Liver (tissue), 9 donors: Measurements from ENCODE around the gene HOMER3. TPM values are rescaled to one million over a fixed set of nuclear protein-coding genes. Genes with fewer than 3 reads are reported as not detected.

Experiments
- DNase-seq: peaks from one replicate; pipeline ENCODE4 v3.0.0-alpha.2; 2017; ENCODE audit warnings: low spot score
- H3K27ac ChIP-seq, 2 donors: one replicate each; pipeline ENCODE4 v1.7.0; 2013; ENCODE audit warnings: inconsistent platforms in 2 of 2, low read length in 2 of 2, control low read depth in 1 of 2, low read depth in 1 of 2, mild to moderate bottlenecking in 1 of 2
- H3K27me3 ChIP-seq, 4 donors: one replicate each; pipeline versions ENCODE4 v1.6.1 to v1.7.0; 2013; ENCODE audit warnings: low read length in 3 of 4, inconsistent platforms in 1 of 4, mild to moderate bottlenecking in 1 of 4, moderate library complexity in 1 of 4; ENCODE audit not compliant: control insufficient read depth in 4 of 4, insufficient read depth in 4 of 4
- H3K36me3 ChIP-seq, 4 donors: one replicate each; pipeline versions ENCODE4 v1.6.1 to v1.7.0; 2013; ENCODE audit warnings: low read length in 3 of 4, mild to moderate bottlenecking in 3 of 4, low read depth in 1 of 4, moderate library complexity in 1 of 4; ENCODE audit not compliant: control insufficient read depth in 4 of 4, insufficient read depth in 3 of 4
- H3K4me1 ChIP-seq, 4 donors: one replicate each; pipeline versions ENCODE4 v1.6.1 to v1.7.0; 2013; ENCODE audit warnings: low read length in 3 of 4, mild to moderate bottlenecking in 3 of 4, moderate library complexity in 1 of 4; ENCODE audit not compliant: control insufficient read depth in 4 of 4, insufficient read depth in 4 of 4
- H3K4me3 ChIP-seq, 3 donors: one replicate each; pipeline versions ENCODE4 v1.6.1 to v1.7.0; 2013; ENCODE audit warnings: low read length in 3 of 3, control low read depth in 1 of 3, low read depth in 1 of 3, mild to moderate bottlenecking in 1 of 3
- H3K9ac ChIP-seq, 2 donors: one replicate each; pipeline ENCODE4 v1.7.0; 2013; ENCODE audit warnings: low read length in 2 of 2, mild to moderate bottlenecking in 2 of 2, moderate library complexity in 2 of 2, control low read depth in 1 of 2, low read depth in 1 of 2
- H3K9me3 ChIP-seq, 4 donors: one replicate each; pipeline versions ENCODE4 v1.6.1 to v1.7.0; 2013; ENCODE audit warnings: low read length in 3 of 4; ENCODE audit not compliant: control insufficient read depth in 4 of 4
- ATF3 ChIP-seq: IDR thresholded peaks from 2 replicates; pipeline ENCODE4 v1.6.1; 2016; ENCODE audit warnings: antibody characterized with exemption
- CTCF ChIP-seq: fragments of 150-350 bp; IDR thresholded peaks from 2 replicates; pipeline ENCODE4 v1.5.1; 2017; ENCODE audit warnings: improper control_type of control experiment, low read depth, low read length; ENCODE audit not compliant: missing input control
- EGR1 ChIP-seq, 2 donors: IDR thresholded peaks; 2 replicates each; pipeline ENCODE4 v1.6.1; 2016 to 2018; ENCODE audit warnings: antibody characterized with exemption in 2 of 2, low read depth in 2 of 2
- FOXA1 ChIP-seq: IDR thresholded peaks from 2 replicates; pipeline ENCODE4 v1.6.1; 2016; ENCODE audit warnings: antibody characterized with exemption
- FOXA2 ChIP-seq: IDR thresholded peaks from 2 replicates; pipeline ENCODE4 v1.6.1; 2016; ENCODE audit warnings: antibody characterized with exemption
- GABPA ChIP-seq, 2 donors: IDR thresholded peaks in 1 of 2; conservative IDR thresholded peaks in 1 of 2; 2 replicates each; pipeline ENCODE4 v1.6.1; 2016; ENCODE audit warnings: antibody characterized with exemption in 2 of 2, mild to moderate bottlenecking in 1 of 2, moderate library complexity in 1 of 2
- HNF4A ChIP-seq, 2 donors: conservative IDR thresholded peaks; 2 replicates each; pipeline ENCODE4 v1.6.1; 2016; ENCODE audit warnings: antibody characterized with exemption in 2 of 2, mild to moderate bottlenecking in 2 of 2
- HNF4G ChIP-seq: IDR thresholded peaks from 2 replicates; pipeline ENCODE4 v1.6.1; 2016; ENCODE audit warnings: antibody characterized with exemption
- JUND ChIP-seq, 2 donors: IDR thresholded peaks; 2 replicates each; pipeline ENCODE4 v1.6.1; 2016; ENCODE audit warnings: antibody characterized with exemption in 2 of 2
- MAX ChIP-seq: IDR thresholded peaks from 2 replicates; pipeline ENCODE4 v1.6.1; 2016; ENCODE audit warnings: antibody characterized with exemption
- NR2F2 ChIP-seq: IDR thresholded peaks from 2 replicates; pipeline ENCODE4 v1.6.1; 2016; ENCODE audit warnings: antibody characterized with exemption
- RAD21 ChIP-seq, 2 donors: IDR thresholded peaks; 2 replicates each; pipeline ENCODE4 v1.6.1; 2016; ENCODE audit warnings: antibody characterized with exemption in 2 of 2, mild to moderate bottlenecking in 2 of 2
- REST ChIP-seq: IDR thresholded peaks from 2 replicates; pipeline ENCODE4 v1.6.1; 2016; ENCODE audit warnings: antibody characterized with exemption, mild to moderate bottlenecking
- RXRA ChIP-seq, 2 donors: IDR thresholded peaks; 2 replicates each; pipeline ENCODE4 v1.6.1; 2017 to 2018; ENCODE audit warnings: antibody characterized with exemption in 2 of 2, mild to moderate bottlenecking in 1 of 2
- SP1 ChIP-seq: IDR thresholded peaks from 2 replicates; pipeline ENCODE4 v1.6.1; 2018; ENCODE audit warnings: antibody characterized with exemption, mild to moderate bottlenecking
- TAF1 ChIP-seq: conservative IDR thresholded peaks from 2 replicates; pipeline ENCODE4 v1.6.1; 2016; ENCODE audit warnings: antibody characterized with exemption, mild to moderate bottlenecking
- YY1 ChIP-seq: IDR thresholded peaks from 2 replicates; pipeline ENCODE4 v1.6.1; 2016; ENCODE audit warnings: antibody characterized with exemption, mild to moderate bottlenecking
- ZBTB33 ChIP-seq: IDR thresholded peaks from 2 replicates; pipeline ENCODE4 v1.6.1; 2016; ENCODE audit warnings: antibody characterized with exemption
- WGBS: extraction: QIAGEN DNeasy Blood & Tissue Kit; methylation state at CpG from one replicate; pipeline ENCODE4 v1.1.7; 2013; 5-methylcytosine and 5-hydroxymethylcytosine counted together
- polyA plus RNA-seq, 2 donors: library from polyadenylated mRNA; stranded (reverse) in 1 of 2; unstranded in 1 of 2; fragments of 200-250 nt in 1 of 2; fragments of >200 nt in 1 of 2; fragmentation: Nextera tagmentation in 1 of 2; extraction: Ambion mirVana in 1 of 2; gene quantifications; one replicate each; pipeline versions ENCODE4 v1.2.1 to v1.2.3, GENCODE V29; 2013 to 2015
- total RNA-seq, 2 donors: library from RNA; depleted of rRNA; stranded (reverse); fragments of >200 nt; gene quantifications; one replicate each; pipeline ENCODE4 v1.2.3, GENCODE V29; 2014
- donor health status: healthy.
- donor health status: healthy.
- donor health status: healthy.
- donor health status: healthy.
- donor health status: healthy.

Gene HOMER3
- total and polyA plus RNA-seq, 4 donors: 0.18 to 5.4 (median 3.5) TPM

- no peak for DNase-seq
- Histone ChIP-seq H3K27ac (no peak overlapping the region), H3K27me3 (no peaks in the 10 kb centered on the region), H3K9ac (no peak overlapping the region), H3K36me3 (peaks cover 0 to 53% (median 15%) of the 10 kb centered on the region in 4 donors), H3K9me3 (no peaks in the 10 kb centered on the region), H3K4me1 (peaks cover 0 to 9% (median 3%) of the 10 kb centered on the region in 4 donors), H3K4me3 (no peak overlapping the region)
- TF ChIP-seq RXRA (IDR thresholded peaks at IDR 0.05) (no peak), NR2F2 (no peak), RAD21 (IDR thresholded peaks at IDR 0.05) (no peak), SP1 (no peak), TAF1 (no peak), HNF4A (conservative IDR thresholded peaks at IDR 0.05) (no peak), MAX (no peak), FOXA1 (no peak), ATF3 (no peak), EGR1 (IDR thresholded peaks at IDR 0.05; ENCODE audit: low read depth in 2 of 2) (no peak), YY1 (no peak), JUND (IDR thresholded peaks at IDR 0.05) (no peak), CTCF (no peak), HNF4G (no peak), ZBTB33 (no peak), REST (no peak), FOXA2 (no peak), GABPA (IDR thresholded peaks at IDR 0.05 in 1 of 2, conservative IDR thresholded peaks at IDR 0.05 in 1 of 2) (no peak)
- WGBS: 95% methylated on average over 17 of the region's 17 CpGs
These were observed 40.1 kb downstream of the HOMER3 start for GRCh38 chr19:18900700-18901481.
